Upper lobe of left lung (tissue), 6 donors: Measurements from ENCODE around the gene GLYR1. TPM values are rescaled to one million over a fixed set of nuclear protein-coding genes. Genes with fewer than 3 reads are reported as not detected.

Experiments used
- ATAC-seq, 2 donors: fragments of 200-7000 bp; cut with Tn5 transposase; one replicate each; pipeline ENCODE4 v1.9.1; 2022; ENCODE audit warnings: mild to moderate bottlenecking in 2 of 2, moderate library complexity in 2 of 2; ENCODE audit not compliant: low FRiP score in 2 of 2
- DNase-seq, 2 donors: peaks; one replicate each; pipeline ENCODE4 v3.0.0-alpha.2; 2019 to 2020
- H3K27ac ChIP-seq, 4 donors: fragments of 200-600 bp; sonication (generic); one replicate each; pipeline ENCODE4 v1.5.1; 2016 to 2019
- H3K27me3 ChIP-seq, 4 donors: fragments of 200-600 bp; sonication (generic); one replicate each; pipeline ENCODE4 v1.5.1; 2017 to 2019
- H3K36me3 ChIP-seq, 4 donors: fragments of 200-600 bp; sonication (generic); one replicate each; pipeline ENCODE4 v1.5.1; 2016 to 2019
- H3K4me1 ChIP-seq, 4 donors: fragments of 200-600 bp; sonication (generic); one replicate each; pipeline ENCODE4 v1.5.1; 2018 to 2019
- H3K4me3 ChIP-seq, 4 donors: fragments of 200-600 bp; sonication (generic); one replicate each; pipeline ENCODE4 v1.5.1; 2017 to 2019; ENCODE audit warnings: mild to moderate bottlenecking in 2 of 4, moderate library complexity in 1 of 4
- H3K9me3 ChIP-seq, 4 donors: fragments of 200-600 bp; sonication (generic); one replicate each; pipeline ENCODE4 v1.5.1; 2018 to 2019
- CTCF ChIP-seq, 6 experiments: fragments of 450-650 bp in 4 of 6; fragments of 200-600 bp in 2 of 6; sonication (generic) in 2 of 6; IDR thresholded peaks; one replicate each; pipeline ENCODE4 v1.5.1; 2016 to 2019; ENCODE audit warnings: antibody characterized with exemption in 6 of 6
- EP300 ChIP-seq, 4 donors: sonication (generic); formaldehyde crosslinking; IDR thresholded peaks; one replicate each; pipeline ENCODE4 v1.5.1; 2017; ENCODE audit warnings: antibody characterized with exemption in 4 of 4, control low read depth in 2 of 4
- POLR2A ChIP-seq, 4 donors: fragments of 450-650 bp; IDR thresholded peaks; one replicate each; pipeline ENCODE4 v1.5.1; 2016 to 2017; ENCODE audit warnings: antibody characterized with exemption in 4 of 4, mild to moderate bottlenecking in 2 of 4
- POLR2AphosphoS5 ChIP-seq, 2 donors: sonication (generic); formaldehyde crosslinking; IDR thresholded peaks; one replicate each; pipeline ENCODE4 v1.5.1; 2017; ENCODE audit warnings: antibody characterized with exemption in 2 of 2
- WGBS, 2 donors: methylation state at CpG; one replicate each; pipeline ENCODE4 v1.1.5; 2017 to 2018; 5-methylcytosine and 5-hydroxymethylcytosine counted together
- total RNA-seq, 6 donors: library from RNA; depleted of rRNA in 4 of 6; stranded (reverse); fragments of >200 nt in 4 of 6; gene quantifications; one replicate each; pipeline versions ENCODE4 v1.1.0 to v1.2.1, GENCODE V29; 2016 to 2021
- donor health status: DM: no; HTN: no; CAD: no; lungs with moderate emphysema.
- donor health status: DM: no; HTN: yes; CAD: no; lungs with severe emphysema.

The GLYR1 gene
- total RNA-seq, 6 donors from 2014 or later = 67.8 to 110 (median 90.6) TPM

GRCh38 chr16:4850211-4850610, 3.1 kb upstream of the GLYR1 start:
- DNase-seq (no peak), ATAC-seq (no peak)
- H3K4me3 ChIP-seq = no peak overlapping the region
- WGBS, 2 donors = 80 to 88% methylated on average over 3 of the region's 3 CpGs
- no peak for TF ChIP-seq POLR2A (IDR thresholded peaks at IDR 0.05)
- peak overlapping the region in 1 of 4 donors; percentile 25 for H3K27ac ChIP-seq
- peaks cover 8 to 27% (median 17%) of the 10 kb centered on the region in 4 donors for H3K36me3 ChIP-seq
- peaks cover 49 to 60% (median 55%) of the 10 kb centered on the region in 4 donors for H3K4me1 ChIP-seq
- no peaks in the 10 kb centered on the region for H3K9me3 ChIP-seq
- no peaks in the 10 kb centered on the region for H3K27me3 ChIP-seq

- 0% methylated on average over 31 to 42 of the region's 83 CpGs for WGBS, 2 donors
- peak in 2 of 6 experiments; percentile 10 to 20 for TF ChIP-seq CTCF (IDR thresholded peaks at IDR 0.05)
- TF ChIP-seq POLR2A (IDR thresholded peaks at IDR 0.05) = no peak
- H3K4me1 ChIP-seq = peaks cover 52 to 67% (median 57%) of the 10 kb centered on the region in 4 donors
Measured at GRCh38 chr16:4847774-4848587, 893 bp upstream of the GLYR1 start.

GRCh38 chr16:4846503-4846900, 586 bp downstream of the GLYR1 start:
- TF ChIP-seq CTCF (IDR thresholded peaks at IDR 0.05) (no peak), POLR2A (IDR thresholded peaks at IDR 0.05) (peak in 1 of 4 donors; percentile 47), POLR2AphosphoS5 (IDR thresholded peaks at IDR 0.05) (peak in 1 of 2 donors; percentile 59)
- WGBS, 2 donors = 0 to 3% methylated on average over 8 to 20 of the region's 27 CpGs
- peaks cover 21 to 38% (median 32%) of the 10 kb centered on the region in 4 donors for H3K36me3 ChIP-seq
- no peaks in the 10 kb centered on the region for H3K9me3 ChIP-seq
- H3K27ac ChIP-seq = peak overlapping the region; percentile 94 to 99 (median 98)
- DNase-seq (peak in 1 of 2 donors; percentile 82), ATAC-seq (peak; percentile 50 to 75)
- peak overlapping the region; percentile 65 to 100 (median 92) for H3K4me3 ChIP-seq
- H3K27me3 ChIP-seq = no peaks in the 10 kb centered on the region
- peaks cover 44 to 54% (median 47%) of the 10 kb centered on the region in 4 donors for H3K4me1 ChIP-seq

More at GRCh38 chr16:4847774-4848587, 893 bp upstream of the GLYR1 start:
- Histone ChIP-seq H3K27ac (peak overlapping the region; percentile 94 to 99 (median 98)), H3K36me3 (peaks cover 18 to 25% (median 22%) of the 10 kb centered on the region in 4 donors), H3K4me3 (peak overlapping the region; percentile 65 to 94 (median 86)), H3K9me3 (no peaks in the 10 kb centered on the region), H3K27me3 (no peaks in the 10 kb centered on the region)
- ATAC-seq = peak in 1 of 2 donors; percentile 41
- DNase-seq = peak; percentile 70 to 92

GRCh38 chr16:4840984-4841383, 6.1 kb downstream of the GLYR1 start:
- peaks cover 37 to 90% (median 78%) of the 10 kb centered on the region in 4 donors for H3K36me3 ChIP-seq
- H3K4me1 ChIP-seq = peaks cover 10 to 15% (median 13%) of the 10 kb centered on the region in 4 donors
- TF ChIP-seq CTCF (IDR thresholded peaks at IDR 0.05) (no peak), POLR2A (IDR thresholded peaks at IDR 0.05) (no peak), POLR2AphosphoS5 (IDR thresholded peaks at IDR 0.05) (no peak), EP300 (IDR thresholded peaks at IDR 0.05) (no peak)
- no peak overlapping the region for H3K4me3 ChIP-seq
- no peak overlapping the region for H3K27ac ChIP-seq
- no peaks in the 10 kb centered on the region for H3K9me3 ChIP-seq
- DNase-seq (no peak), ATAC-seq (no peak)
- WGBS, 2 donors = 76 to 78% methylated on average over 5 of the region's 5 CpGs
- H3K27me3 ChIP-seq = no peaks in the 10 kb centered on the region

GRCh38 chr16:4839942-4840341, 7.1 kb downstream of the GLYR1 start:
- H3K36me3 ChIP-seq = peaks cover 38 to 98% (median 76%) of the 10 kb centered on the region in 4 donors
- WGBS, 2 donors = 88 to 93% methylated on average over 5 of the region's 5 CpGs

More at GRCh38 chr16:4839942-4840341, 7.1 kb downstream of the GLYR1 start:
- ATAC-seq (no peak), DNase-seq (no peak)
- Histone ChIP-seq H3K9me3 (no peaks in the 10 kb centered on the region), H3K27ac (no peak overlapping the region), H3K4me3 (no peak overlapping the region), H3K4me1 (peaks cover under 1 to 5% (median 3%) of the 10 kb centered on the region in 4 donors), H3K27me3 (no peaks in the 10 kb centered on the region)
- TF ChIP-seq CTCF (IDR thresholded peaks at IDR 0.05) (no peak), POLR2A (IDR thresholded peaks at IDR 0.05) (no peak), POLR2AphosphoS5 (IDR thresholded peaks at IDR 0.05) (no peak), EP300 (IDR thresholded peaks at IDR 0.05) (no peak)
